ENCODE measurements around the gene STK11.

The STK11 gene

GRCh38 chr19:1263188-1263587 is 57.6 kb downstream of the STK11 start:
- DNase-seq = no peak

GRCh38 chr19:1264801-1265614 is 59.4 kb downstream of the STK11 start:
- no peak for DNase-seq

- no peak for DNase-seq
These were observed 60.1 kb downstream of the STK11 start for GRCh38 chr19:1265615-1266128.

GRCh38 chr19:1266129-1266915 is 60.7 kb downstream of the STK11 start:
- peak in 1 of 2 donors; percentile 59 for DNase-seq

GRCh38 chr19:1266916-1267476 is 61.4 kb downstream of the STK11 start:
- DNase-seq = peak in 1 of 2 donors; percentile 68

- DNase-seq = no peak
These were observed 62.1 kb downstream of the STK11 start for GRCh38 chr19:1267477-1268225.

DNA sequence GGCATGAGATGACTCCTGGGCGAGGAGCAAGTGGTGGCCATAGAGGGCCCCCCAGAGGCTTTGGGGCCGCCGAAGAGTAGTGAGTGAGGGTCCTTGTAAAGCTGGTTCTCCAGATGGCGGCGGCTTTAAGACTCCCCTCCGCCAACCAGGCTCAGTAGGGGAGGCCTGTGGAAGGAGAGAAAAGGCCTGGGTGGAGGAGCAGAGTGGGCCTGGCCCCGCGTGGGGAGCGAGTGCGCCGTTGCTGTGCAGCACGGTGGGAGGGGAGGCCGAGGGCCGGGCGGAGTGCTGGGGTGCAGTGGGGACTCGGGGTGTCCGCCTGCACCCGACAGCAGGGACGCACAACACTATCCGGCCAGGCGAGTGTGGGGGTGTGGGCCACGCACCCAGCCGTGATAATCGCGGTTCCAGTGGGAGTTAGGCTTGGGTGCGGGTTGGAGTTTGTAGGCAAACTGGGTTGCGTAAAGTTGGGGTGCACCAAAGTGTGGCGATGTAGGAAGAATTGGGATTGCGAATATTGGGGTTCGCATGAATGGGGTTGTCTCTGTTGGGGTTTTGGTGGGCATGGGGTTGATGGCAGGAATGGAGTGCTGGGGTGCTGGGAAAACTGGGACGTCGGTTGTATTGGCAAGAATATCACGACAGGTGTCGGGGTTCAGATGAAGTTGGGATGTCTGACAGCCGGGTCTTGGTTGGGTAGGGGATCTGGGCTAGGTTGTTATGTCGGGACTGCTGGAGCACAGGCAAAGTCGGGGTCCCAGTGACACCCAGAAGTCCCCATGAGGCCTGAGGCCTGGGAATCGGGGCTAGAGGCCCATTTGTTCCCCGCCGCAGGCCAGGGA is 62.9 kb downstream of the STK11 start:
- DNase-seq = no peak

DNA sequence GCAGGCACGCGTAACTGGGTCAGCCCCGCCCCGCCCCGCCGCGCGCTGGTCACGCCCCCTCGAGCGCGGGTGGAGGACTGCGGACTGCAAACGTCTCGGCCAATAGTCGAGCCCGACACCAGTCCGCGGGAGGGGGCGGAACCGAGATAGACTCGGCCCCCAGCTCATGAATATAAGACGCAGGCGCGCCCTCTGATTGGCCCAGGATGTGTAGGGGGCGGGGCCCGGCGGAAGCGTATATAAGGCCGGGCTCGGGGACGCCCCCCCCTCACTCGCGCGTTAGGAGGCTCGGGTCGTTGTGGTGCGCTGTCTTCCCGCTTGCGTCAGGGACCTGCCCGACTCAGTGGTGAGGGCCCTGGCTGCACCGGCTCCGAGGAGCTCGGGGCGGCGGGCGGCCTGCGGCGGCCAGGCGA is 63.5 kb downstream of the STK11 start, which contains the start of gene CIRBP:
Gene CIRBP (plus strand): TSS at position 268 of the 413 bp plus-strand sequence. CDS start 1,602 bp downstream, outside the sequence.
- DNase-seq = peak; percentile 98 to 99

DNA sequence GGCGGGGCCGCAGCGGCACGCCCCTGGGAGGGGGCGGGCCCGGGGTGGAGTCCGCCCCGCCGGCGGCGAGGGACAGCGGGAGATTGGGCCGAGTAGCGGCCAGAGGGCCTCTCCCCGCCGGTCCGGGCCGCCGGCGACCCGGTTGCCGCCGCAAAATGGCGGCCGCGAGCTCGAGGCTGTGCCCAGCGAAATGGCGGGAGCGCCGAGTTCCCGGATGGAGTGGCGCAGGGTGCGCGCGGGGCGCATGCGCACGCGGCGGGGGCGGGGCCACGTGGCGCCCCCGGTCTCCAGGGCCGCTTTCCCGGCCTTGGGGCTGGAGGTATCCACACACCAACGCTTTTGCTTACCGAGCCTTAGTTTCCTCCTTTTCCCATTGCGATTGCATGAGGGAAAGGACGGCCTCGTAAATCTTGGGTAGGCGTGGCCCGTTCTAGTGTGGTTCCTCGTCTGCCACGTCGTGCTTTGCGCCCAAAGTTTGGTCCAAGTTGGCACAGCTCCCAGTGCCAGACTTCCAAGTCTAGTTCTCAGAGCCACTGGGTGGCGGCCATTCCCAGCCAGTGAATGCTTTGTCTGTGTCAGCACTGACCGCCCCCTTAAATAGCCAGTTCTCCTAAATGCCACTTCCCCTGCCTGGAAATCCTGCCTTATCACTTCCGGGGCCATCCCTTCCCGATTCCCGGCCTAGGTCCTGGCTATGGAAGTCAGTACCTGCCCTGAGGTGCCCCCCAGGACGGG is 64.1 kb downstream of the STK11 start:
- DNase-seq = peak; percentile 62 to 80

GRCh38 chr19:1270213-1270853 is 64.8 kb downstream of the STK11 start:
- no peak for DNase-seq

GRCh38 chr19:1270854-1271527 is 65.4 kb downstream of the STK11 start:
- DNase-seq = no peak

DNA sequence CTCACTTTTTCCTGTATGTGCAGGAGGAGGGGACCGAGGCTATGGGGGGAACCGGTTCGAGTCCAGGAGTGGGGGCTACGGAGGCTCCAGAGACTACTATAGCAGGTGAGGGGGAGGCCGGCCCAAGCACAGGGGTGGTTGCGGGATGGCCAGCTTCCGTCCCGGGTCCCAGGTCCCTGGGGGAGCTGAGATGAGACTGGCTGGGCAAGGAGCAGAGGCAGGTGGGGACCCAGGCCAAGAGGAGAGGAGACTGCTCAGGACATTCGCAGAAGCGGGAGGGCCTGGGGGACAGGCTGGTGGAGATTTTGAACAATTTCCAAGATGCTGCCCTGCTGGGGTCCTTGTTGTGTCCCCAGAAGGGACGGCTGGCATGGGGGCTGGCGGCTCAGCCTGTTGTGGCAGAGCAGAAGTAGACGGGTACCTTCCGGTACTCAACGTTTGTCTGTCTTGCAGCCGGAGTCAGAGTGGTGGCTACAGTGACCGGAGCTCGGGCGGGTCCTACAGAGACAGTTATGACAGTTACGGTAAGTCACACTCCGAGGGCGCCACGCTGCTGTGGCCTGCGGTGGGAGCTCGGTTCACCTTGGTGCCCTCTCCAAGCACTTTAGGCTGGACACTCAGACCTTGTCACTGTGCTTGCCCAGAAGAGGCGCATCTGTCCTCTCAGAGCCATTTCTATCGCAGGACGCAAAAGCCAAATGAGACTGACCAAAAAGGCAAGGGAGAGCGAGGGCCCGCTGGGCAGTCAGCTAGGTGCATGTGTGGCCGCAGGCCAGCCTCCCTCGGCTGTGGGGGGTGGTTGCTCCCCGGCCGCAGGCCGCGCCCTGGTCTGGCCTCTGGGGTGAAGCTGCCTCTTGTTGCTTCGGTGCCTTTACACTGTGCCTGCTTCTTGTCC is 66.2 kb downstream of the STK11 start:
- no peak for DNase-seq

DNA sequence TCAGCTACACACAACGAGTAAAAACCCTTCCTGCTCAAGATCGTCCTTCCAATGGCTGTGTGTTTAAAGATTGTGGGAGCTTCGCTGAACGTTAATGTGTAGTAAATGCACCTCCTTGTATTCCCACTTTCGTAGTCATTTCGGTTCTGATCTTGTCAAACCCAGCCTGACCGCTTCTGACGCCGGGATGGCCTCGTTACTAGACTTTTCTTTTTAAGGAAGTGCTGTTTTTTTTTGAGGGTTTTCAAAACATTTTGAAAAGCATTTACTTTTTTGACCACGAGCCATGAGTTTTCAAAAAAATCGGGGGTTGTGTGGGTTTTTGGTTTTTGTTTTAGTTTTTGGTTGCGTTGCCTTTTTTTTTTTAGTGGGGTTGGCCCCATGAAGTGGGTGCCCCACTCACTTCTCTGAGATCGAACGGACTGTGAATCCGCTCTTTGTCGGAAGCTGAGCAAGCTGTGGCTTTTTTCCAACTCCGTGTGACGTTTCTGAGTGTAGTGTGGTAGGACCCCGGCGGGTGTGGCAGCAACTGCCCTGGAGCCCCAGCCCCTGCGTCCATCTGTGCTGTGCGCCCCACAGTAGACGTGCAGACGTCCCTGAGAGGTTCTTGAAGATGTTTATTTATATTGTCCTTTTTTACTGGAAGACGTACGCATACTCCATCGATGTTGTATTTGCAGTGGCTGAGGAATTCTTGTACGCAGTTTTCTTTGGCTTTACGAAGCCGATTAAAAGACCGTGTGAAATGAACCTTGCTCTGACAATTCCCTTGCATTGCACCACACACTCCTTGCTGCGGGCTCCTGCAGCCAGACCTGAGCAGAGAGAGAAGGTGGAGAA is 67.1 kb downstream of the STK11 start:
- no peak for DNase-seq

DNA sequence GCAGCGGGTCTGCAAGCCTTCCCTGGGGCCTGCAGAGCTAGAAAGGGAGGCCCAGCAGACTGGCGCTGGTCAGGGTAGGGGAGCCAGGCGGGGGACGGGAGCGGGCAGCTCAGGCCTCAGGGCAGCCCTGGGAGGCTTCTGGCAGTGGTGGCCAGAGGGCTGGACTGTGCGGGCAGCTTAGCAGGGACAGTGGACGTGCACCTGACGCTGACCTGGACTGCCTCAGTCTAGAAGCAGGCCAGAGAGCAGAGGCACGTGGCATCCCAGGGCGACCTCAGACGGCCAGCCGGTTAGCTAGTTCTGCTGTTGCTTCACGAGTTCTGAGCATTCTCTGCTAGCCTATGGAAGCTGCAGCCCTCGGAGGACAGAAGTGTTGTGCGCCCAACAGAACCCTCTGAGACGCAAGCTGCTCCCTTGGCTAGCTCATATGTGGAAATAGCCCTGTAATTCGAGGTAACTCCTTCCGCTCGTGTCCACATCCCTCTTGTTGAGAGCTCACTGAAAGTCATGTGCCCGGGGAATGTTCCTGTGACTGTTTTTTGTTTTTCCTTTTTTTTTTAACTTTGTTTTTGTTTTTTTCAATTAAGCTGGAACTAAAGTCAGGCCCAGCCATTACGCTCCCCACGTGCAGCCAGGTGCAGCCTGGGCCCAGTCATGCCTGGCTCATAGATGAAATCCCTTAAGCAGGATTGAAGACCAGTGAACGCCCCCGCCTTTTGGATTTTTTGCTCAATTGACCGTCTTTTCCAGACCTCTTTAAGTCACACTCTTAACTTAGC is 67.9 kb downstream of the STK11 start:
- DNase-seq = no peak

- no peak for DNase-seq
These were observed 68.7 kb downstream of the STK11 start for GRCh38 chr19:1274081-1274851.

- DNase-seq = no peak
These were observed 69.3 kb downstream of the STK11 start for GRCh38 chr19:1274852-1275259.
